GM18517 (cell line): ENCODE data around the gene MAMSTR.

Experiments
- ATAC-seq: cut with Tn5 transposase; IDR thresholded peaks from one replicate; pipeline ENCODE4 v1.9.1; 2021; ENCODE audit warnings: mild to moderate bottlenecking, moderate library complexity; ENCODE audit not compliant: unreplicated experiment

The MAMSTR gene

DNA sequence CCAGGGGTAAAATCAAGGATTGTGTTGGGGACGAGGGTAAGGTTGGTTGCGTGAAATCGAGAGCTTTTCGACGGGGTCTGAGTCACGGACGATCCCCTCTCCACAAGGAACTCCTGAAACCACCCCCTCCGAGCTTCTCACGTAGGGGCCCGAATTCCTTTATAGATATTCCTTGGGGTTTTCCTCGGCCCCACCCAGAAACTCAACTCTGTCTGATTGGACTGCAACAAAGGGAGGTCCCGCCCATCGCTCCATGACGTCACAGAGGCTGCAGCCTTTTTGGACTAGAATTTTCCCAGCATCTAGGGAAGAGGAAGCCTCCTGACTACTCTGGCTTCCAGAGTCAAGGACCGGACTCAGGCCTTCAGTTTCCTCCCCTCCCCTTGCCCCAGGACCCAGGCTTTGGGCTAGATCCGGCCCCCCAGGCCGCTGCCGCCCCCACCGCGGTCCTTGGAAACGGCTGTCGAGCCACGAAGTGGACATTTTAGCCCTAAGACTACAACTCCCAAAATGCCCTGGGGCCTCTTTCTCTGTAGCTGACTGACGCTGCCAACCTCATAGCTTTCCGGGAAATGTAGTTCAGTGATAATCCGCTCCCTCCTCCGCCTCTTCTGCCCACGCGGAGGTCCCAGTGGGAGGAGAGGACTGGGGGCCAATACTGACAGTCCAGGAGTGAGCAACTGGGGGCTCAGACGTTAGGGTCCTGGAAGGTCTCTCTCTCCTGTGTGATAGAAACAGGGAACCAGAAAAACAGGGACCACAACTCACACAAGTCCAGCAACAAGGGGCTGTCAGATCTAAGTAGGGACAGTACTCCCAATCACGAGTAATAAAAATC, 27.4 kb upstream of the MAMSTR start, which contains the start of gene IZUMO1:
Gene IZUMO1 (minus strand): TSS at position 172 of the 838 bp plus-strand sequence. CDS start 1,050 bp downstream, outside the sequence.
- ATAC-seq = peak; percentile 49

DNA sequence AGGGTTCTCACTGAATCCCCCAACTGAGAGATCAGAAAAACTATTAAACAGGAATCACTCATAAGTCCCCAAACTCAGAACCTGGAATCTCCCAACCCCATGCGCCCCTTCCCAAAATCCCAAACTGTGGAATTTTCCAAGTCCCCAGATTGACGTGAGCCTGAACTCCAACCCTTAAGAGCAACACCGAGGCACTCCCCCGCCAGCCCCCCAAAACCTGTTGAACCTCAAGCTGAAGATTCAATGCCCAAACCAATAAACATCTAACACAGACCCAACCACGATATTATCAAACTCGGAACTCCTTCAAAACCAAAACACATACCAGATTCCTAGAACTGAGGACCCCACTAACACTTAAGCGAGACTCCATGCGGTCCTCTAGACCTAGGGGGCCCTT, 26.6 kb upstream of the MAMSTR start:
- ATAC-seq = no peak

DNA sequence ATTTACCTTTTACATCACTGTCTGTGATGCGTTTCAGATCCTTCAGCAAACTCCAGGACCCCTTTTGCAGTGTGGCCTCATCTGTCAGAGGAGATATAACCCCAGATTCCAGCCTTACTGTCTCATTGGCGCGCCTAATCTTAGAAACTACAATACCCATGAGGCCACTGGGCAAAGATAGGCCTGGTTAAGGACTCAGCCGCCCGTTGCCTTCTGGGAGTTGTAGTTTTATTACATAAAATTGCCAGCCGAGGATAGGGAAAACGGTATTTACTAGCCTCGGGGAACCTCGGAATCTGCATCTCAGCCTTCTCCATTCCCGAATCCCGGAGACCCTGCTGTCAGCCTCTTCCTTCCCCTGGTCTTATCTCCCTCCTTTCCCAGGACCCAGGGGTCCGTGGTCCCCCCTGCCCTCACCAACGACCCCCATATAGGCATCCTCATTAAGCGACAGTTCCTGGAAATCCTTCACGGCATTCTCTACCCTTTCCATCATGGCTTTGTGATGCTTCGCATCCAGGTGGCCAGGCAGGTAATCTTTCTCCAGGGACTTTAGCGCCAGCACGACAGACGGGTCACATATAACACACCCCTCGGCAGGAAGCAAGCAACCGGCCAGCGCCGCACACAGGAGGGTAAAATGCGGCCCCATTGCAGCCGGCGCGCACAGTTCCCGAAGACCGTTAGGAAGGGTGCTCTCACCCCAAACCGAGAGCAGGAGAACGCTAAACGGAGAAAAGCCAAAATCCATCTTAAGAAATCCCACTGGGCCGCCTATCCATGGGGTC, 25.9 kb upstream of the MAMSTR start:
- no peak for ATAC-seq

DNA sequence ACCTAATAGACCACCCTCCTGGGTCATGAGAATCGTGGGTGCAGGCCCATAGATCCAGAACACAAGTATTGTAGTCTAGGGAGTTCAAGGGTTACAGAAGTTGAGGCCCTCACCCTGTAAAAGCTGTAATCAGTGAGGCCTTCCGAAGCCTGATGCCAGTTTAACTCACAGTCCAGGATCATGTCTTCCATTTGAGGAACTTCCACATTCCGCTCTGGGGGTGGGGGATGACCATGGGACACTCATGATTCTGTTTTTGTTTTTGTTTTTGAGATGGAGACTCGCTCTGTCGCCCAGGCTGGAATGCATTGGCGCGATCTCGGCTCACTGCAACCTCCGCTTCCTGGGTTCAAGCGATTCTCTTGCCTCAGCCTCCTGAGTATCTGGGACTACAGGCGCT, 22.6 kb upstream of the MAMSTR start:
- ATAC-seq = no peak

DNA sequence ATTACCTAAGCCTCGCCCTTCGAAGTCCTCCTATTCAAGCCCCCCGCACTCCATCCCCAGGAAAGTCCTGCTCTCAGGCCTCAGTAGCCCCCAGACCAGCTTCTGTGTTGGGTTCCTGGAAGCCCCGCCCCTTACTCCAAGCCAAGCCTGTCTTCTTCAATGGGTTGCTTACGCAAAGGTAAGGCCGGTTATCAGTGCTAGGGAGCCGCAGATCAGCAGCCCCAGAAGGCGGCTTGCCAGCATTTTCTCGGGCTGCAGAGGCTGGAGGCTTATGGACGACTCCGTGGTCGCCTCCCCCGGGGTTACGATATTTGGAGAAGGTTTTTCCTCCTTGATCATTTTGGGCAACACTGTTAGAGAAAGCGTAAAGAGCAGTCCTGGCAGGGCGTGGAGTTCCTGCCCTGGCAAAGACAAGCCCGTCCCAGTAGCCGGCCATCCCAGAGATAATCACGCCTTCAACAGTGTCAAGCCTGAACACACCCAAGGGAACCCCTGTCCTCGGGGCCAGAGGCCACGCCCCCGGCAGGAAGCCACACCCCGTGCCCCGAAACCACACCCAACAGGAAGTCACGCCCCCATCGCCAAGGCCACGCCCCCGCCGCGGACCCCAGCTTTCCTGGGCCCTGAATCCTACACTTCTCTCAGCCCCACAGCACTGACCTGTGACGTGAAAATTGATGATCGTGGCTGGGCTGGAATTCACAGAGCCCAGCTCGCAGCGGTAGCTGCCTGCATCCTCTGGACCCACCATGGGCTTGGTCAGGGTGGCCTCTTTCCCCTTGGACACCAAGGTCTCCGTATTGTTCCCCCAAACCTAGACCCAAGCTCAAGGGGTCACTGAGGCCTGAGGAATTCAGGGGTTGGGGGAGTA, 21.8 kb upstream of the MAMSTR start:
- no peak for ATAC-seq

DNA sequence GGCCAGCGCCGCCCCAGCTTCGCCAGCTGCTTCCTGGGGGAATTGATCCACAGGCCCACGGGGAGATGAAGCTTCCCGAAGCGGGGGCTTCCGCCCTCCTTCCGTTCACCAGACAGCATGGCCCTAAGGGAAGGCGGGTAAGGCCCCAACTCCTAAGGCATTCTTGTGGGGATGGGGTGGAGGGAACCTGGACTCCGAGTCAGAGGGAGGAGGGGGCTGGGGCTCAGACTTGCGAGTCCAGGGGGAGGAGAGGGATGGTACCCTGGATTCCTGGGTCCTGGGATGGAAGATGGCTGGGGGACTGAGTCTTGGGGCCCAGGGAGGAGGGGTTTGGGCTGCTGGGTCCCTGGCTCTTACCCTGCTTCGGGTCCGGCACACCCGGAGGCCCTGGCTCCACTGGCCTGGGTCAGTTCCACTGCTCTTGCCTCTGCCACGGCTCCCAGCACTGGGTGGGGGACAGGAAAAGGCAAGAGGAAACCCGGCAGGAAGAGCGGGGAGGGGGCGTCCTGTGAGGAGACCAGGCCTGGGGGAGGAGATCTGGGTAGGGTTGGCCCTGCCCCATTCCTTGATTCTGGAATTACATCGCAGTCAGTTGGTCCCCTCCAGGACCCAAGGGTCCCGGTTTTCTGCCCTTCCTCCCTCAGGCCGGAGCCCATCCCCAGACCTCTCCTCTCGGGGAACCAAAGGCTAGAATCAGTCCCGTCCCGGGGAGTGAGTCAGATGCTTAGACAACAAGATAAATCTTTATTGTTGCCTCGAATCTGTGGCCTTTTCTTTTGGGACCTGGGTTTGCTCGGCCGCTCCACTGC, 20.8 kb upstream of the MAMSTR start, which contains the start of gene RASIP1:
Gene RASIP1 (minus strand): TSS at position 447 of the 809 bp plus-strand sequence. CDS start 328 bp downstream, at position 119.
- ATAC-seq = no peak

DNA sequence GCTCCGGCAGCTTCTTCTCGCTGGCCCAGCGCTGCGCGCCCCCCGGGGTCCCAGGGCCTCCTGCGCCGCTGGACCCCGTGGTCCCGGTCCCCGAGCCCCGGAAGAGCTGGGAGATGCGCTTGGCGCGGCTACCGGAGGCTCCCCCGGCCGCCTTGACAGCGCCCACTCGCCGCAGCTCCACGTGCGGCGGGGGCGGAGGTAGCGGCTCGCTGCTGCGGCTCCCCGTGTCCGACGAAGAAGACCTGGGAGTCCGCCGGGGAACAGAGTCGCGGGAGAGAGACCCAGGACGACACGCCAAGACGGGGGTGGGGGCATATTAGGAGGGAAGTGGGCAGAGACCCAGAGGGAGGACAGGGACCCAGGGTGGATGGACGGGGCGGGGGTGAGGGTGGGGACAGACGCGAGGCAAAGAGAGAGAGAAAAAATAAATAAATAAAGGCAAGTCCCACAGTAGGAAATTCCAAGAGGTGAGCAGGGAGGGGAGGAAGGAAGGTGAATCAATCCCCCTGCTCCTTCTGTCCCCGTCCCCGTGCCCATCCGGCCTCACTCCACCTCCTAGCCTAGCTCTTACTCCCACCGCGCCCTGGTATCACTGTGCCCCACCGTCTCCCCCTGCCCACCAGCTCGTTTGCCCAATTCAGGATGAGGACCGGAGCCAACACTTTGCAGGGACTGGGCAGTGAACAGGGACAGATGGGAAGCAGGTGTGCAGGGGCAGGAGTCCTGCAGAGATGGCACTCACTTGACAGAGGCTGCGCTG, 20.1 kb upstream of the MAMSTR start:
- no peak for ATAC-seq

DNA sequence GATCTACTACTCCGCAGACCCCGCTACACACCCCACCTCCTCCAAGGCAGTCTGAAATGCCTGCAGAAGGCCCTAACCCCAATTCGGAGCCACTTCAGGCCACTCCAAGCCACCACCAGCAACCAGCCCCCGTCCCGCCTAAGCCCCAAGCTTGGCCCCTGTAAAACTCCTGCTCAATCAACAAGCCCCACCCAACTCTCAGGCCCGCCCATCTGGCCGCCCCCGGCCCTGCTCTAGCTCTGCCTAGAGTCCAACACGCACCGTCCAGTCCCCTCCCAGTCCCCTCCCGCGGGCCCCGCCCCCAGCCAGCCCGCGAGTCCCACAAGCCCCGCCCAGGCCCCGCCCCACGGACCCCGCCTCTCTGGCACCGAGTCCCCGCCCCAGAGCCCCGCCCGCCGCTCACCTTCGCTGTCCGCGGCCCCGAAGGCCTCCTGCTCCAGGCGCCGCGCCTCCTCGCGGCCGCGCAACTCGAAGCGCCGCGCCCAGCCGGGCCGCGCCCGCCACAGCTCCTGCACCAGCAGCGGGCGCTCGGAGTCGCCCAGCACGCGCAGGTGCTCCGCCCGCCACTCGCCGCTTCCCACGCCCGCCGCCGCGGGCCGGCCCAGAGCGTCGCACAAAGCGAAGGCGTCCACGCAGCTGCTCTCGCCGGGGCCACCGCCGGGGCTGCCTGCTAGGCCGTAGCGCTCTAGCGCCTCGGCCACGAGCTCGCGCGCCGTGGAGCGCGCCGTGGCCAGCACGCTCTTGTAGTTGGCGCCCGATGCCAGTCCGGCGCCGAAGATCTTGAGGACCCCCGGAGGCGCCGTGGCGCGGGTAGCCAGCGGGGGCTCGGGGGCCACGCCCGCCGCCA, 19.3 kb upstream of the MAMSTR start:
- no peak for ATAC-seq

DNA sequence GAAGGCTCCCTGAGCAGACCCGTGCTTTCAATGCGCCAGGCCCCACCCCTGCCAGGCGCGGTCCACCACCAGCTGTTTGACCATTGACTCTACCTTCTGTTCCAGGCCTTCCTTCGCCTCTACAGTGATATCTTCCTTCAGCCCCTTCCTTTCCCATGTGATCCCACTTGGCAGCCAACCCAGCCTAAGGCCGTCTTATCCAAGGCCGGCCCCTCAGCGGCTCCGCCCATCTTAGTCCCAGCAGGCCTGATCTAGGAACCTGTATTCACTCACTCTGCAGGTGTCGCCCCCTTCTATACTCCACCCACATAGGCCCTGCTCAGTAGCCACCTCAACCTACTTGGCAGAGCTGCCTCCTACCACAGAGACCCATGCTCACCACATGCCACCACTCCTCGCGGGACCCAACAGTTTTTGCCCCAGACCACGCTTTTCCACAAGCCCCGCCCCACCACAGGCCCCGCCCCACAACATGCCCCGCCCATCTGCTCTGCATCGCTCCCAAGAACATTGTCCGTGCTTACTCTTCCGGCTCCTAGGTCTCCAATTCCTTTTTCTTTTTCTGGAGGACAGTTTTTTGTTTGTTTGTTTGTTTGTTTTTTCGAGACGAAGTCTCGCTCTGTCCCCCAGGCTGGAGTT, 18.0 kb upstream of the MAMSTR start:
- no peak for ATAC-seq

DNA sequence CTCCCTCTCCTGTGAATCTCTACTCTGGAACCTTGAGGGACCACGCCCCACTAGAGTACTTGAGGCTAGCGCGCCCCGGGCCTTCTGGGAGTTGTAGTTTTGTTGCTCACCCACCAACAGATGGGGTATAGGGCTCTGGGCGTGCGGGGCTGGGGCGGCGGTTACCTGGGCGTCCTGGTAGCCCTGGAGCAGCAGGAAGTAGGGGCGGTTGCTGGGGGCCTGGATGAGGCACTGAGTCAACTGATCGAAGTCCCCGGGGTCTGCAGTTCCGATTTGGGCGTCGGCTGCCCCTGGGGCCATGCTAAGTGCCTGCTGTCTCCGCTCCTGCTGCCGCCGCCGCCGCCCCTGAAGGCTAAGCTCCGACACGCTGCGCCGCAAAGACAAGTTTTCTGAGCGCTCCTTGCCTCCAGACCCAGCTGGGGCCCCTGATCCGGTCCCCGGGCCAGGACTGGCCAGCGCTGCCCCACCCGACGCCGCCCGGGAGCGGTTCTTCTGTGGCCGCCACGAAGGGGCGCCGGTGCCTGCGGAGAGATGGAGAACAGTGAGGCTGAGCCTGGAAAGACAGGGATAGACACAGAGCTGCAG, 15.6 kb upstream of the MAMSTR start:
- ATAC-seq = no peak

DNA sequence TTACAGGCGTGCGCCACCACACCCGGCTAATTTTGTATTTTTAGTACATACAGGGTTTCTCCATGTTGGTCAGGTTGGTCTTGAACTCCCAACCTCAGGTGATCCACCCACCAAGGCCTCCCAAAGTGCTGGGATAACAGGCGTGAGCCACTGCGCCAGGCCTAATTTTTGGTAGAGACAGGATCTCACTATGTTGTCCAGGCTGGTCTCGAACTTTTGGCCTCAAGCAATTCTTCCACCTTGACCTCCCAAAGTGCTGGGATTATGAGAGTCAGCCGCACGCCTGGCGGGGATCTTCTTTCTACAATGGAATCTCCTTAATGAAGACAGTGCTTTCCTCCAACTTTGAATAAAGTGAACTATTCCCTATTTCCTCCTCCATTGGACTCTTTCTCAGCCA, 15.1 kb upstream of the MAMSTR start:
- no peak for ATAC-seq

DNA sequence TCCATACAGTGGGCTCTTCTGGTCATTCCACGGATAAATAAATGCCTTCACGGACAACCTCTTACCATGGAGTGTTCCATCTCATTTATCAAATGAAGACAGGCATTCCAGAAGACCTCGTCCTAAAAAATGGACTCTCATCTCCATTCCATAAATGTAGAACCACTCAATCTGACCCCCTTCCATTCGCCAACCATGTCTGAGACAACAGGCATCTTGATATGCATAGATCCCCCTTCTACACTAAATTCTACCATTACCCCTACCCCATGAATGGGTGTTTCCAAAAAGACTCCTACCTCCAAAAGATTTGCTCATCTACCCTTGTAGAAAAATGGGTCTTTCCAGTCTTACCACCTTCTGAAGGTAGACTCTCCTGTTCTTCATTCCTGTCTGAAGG, 11.9 kb upstream of the MAMSTR start:
- no peak for ATAC-seq

DNA sequence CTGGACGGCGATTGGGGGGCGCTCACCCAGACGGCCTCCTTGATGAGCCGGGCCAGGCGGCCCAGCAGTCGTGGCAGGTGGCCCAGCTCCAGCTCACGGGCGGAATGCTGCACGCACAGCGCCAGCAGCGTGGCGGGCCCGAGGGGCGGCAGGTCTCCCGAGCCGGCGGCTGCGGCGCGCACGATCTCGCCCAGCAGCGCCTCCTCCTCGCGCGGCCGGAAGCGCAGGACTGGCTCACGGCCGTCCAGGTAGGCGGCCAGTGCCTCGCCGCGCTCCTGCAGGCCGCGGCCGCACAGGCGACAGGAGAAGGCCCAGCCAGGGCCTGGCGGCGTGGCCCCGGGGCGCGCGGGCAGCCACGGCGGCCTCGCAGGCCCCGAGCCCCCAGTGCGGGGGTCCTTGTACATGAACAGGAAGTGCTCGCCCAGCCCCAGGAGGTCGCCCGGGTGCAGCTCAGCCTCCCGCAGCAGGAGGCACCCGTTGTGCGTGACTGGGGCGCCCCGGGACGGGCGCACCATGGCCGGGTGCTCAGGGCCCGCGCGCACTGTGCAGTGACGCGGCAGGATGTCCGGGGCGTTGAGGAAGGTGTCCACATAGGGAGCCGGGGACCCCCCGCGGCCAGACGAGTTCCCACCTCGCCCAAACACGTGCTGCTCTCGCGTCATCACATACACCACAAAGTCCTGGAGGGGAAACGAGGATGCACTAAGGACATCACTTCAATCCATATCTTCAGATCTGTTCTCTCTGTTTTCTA, 9.6 kb upstream of the MAMSTR start:
- ATAC-seq = no peak

DNA sequence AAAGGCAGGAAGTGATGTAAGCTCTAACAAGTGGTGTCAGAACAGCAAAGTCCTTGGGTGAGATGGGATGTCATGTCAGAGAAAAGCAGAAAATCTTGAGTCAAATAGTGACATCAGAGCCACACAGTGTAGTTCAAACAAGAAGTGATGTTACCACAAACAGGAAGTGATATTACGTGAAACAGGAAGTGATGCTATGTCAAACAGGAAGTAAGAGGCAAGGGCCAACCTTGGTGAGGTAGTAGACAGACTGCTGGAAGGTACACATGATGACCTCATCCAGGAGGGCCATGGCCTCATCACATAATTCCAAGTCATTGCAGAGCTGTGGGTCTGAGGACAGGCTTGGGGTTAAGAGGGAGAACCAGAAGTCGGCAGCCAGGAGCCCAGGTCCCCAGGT, 7.0 kb upstream of the MAMSTR start:
- ATAC-seq = no peak

DNA sequence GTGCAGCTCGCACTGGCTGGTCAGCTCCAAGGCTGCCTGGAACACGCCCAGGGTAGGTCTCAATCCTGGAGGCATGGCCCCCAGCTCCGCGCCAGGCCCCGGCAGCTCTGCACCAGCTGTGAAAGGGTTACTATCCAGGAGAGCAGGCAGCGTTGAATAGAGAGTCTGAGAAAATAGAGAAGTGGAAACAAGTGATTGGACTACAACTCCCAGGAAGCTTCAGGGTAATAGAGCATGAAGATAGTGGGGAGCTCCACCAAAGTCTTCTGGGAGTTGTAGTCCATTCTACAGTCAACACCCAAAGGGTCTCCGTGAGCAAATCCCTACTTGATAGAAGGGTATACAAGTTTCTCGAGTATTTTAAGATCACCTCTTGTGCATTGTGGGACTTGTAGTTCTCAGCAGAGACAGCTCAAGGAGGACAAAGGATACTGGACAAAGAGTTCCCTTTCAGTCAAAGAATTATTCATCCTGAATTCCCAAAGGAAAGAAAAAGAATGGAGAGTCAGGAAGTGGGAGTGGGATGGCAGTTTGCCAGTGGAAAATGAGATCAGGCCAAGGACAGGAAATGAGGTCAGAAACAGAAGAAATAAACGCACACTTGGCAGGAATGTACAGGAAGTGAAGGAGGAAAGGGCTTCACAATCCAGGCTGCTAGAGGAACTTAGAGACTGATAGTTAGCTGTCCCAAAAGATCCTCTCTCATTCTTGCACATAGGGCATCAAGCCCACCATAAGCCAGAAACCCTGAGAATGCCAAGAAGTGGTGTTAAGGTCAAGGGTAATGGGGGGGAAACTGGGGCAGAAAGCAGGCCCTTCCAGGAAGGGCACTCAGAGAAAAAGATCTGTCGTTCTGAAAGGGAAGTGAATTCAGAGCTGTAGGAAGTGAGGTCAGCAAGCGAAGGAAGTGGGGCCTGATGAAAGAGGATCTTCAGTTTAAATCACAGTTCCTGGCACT, 5.5 kb upstream of the MAMSTR start:
- ATAC-seq = no peak

DNA sequence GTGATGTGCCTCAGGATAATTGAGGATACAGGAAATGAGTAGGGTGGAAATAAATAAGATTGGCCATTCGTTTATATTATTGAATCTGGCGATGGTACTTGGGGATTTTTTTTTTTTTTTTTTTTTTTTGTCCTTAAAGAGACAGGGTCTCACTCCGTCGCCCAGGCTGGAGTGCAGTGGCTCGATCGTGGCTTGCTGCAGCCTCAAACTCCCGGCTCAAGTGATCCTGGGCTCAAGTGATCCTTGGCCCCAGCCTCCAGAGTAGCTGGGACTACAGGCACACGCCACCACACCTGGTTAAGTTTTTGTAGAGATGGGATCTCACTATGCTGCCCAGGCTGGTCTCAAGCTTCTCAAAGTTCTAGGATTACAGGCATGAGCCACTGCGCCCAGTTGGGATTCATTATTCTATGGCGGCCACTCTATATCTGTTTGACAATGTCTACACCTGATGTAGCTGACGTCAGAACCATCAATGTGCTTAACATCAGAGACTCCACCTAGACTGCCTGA, 2.7 kb upstream of the MAMSTR start:
- no peak for ATAC-seq
